HEK293 (cell line): ENCODE results near the gene EFCAB11.

Experiments
- CTCF ChIA-PET: fragments of 350-600 bp; formaldehyde crosslinking; extraction: SDS; loops from one replicate; lab custom pipeline; 2021; ENCODE audit warnings: antibody characterized with exemption; lab: Yijun Ruan, JAX
- POLR2A ChIA-PET: fragments of 300-600 bp; formaldehyde crosslinking; extraction: SDS; loops from one replicate; lab custom pipeline; 2020; ENCODE audit warnings: antibody characterized with exemption, inconsistent platforms; lab: Yijun Ruan, JAX
- H3K27ac ChIP-seq: fragments of 200-500 bp; sonication (Bioruptor generic); 2 replicates; pipeline ENCODE4 v1.5.1; 2014; ENCODE audit warnings: low read depth, low read length, control low read depth, inconsistent platforms; ENCODE audit errors: extremely low read depth
- H3K36me3 ChIP-seq, 2 experiments: fragments of 200-500 bp in 1 of 2; sonication (Bioruptor generic) in 1 of 2; 1 replicate in 1 of 2; 2 replicates in 1 of 2; pipeline ENCODE4 v1.5.1; 2014 to 2017; ENCODE audit warnings: inconsistent platforms in 2 of 2, low read length in 2 of 2; ENCODE audit not compliant: control insufficient read depth in 2 of 2, insufficient read depth in 1 of 2
- H3K4me1 ChIP-seq: fragments of 200-500 bp; sonication (Bioruptor generic); 2 replicates; pipeline ENCODE4 v1.5.1; 2014; ENCODE audit warnings: mild to moderate bottlenecking, low read length, inconsistent platforms; ENCODE audit not compliant: control insufficient read depth, insufficient read depth
- H3K4me3 ChIP-seq: 2 replicates; pipeline ENCODE4 v1.5.1; 2011; ENCODE audit warnings: low read depth, mild to moderate bottlenecking, control low read depth, low read length, moderate library complexity
- H3K9me3 ChIP-seq: fragments of 200-500 bp; sonication (Bioruptor generic); 2 replicates; pipeline ENCODE4 v1.5.1; 2014; ENCODE audit warnings: low read depth, low read length, inconsistent platforms; ENCODE audit not compliant: control insufficient read depth, insufficient read depth
- BCL11B ChIP-seq: fragments of 450-650 bp; formaldehyde crosslinking; IDR thresholded peaks from 2 replicates; pipeline ENCODE4 v1.5.1; 2016; ENCODE audit warnings: low read depth, missing biosample characterization, missing genetic modification characterization
- HOXC10 ChIP-seq: sonication (generic); formaldehyde crosslinking; IDR thresholded peaks from 2 replicates; pipeline ENCODE4 v1.8.1; 2023; ENCODE audit warnings: mild to moderate bottlenecking, missing genetic modification reagents
- HOXD13 ChIP-seq: sonication (generic); formaldehyde crosslinking; IDR thresholded peaks from 2 replicates; pipeline ENCODE4 v1.8.0; 2022; ENCODE audit warnings: missing genetic modification reagents, borderline replicate concordance
- PRDM1 ChIP-seq: fragments of 450-650 bp; formaldehyde crosslinking; IDR thresholded peaks from 2 replicates; pipeline ENCODE4; 2016; ENCODE audit warnings: missing biosample characterization, missing genetic modification characterization
- REPIN1 ChIP-seq: fragments of 450-650 bp; formaldehyde crosslinking; IDR thresholded peaks from 2 replicates; pipeline ENCODE4 v1.5.1; 2017; ENCODE audit warnings: missing biosample characterization, missing genetic modification characterization, low read depth
- REST ChIP-seq: fragments of 450-650 bp; formaldehyde crosslinking; IDR thresholded peaks from 2 replicates; pipeline ENCODE4 v1.5.1; 2016; ENCODE audit warnings: missing biosample characterization, missing genetic modification characterization
- SALL2 ChIP-seq: fragments of 450-650 bp; formaldehyde crosslinking; IDR thresholded peaks from 2 replicates; pipeline ENCODE4 v1.5.0; 2017; ENCODE audit warnings: missing biosample characterization, mild to moderate bottlenecking, missing genetic modification characterization, borderline replicate concordance
- SCRT2 ChIP-seq: fragments of 450-650 bp; formaldehyde crosslinking; IDR thresholded peaks from 2 replicates; pipeline ENCODE4 v1.5.1; 2016; ENCODE audit warnings: missing biosample characterization, missing genetic modification characterization
- TRIM28 ChIP-seq: IDR thresholded peaks from 2 replicates; pipeline ENCODE4 v1.6.1; 2011; ENCODE audit warnings: low read length, control low read depth, borderline replicate concordance
- ZBTB7A ChIP-seq: fragments of 450-650 bp; formaldehyde crosslinking; IDR thresholded peaks from 2 replicates; pipeline ENCODE4 v1.5.1; 2016; ENCODE audit warnings: low read depth, missing biosample characterization, missing genetic modification characterization
- ZEB2 ChIP-seq: fragments of 450-650 bp; formaldehyde crosslinking; IDR thresholded peaks from 2 replicates; pipeline ENCODE4 v1.5.1; 2016; ENCODE audit warnings: missing biosample characterization, missing genetic modification characterization
- ZNF121 ChIP-seq: fragments of 450-650 bp; formaldehyde crosslinking; IDR thresholded peaks from 2 replicates; pipeline ENCODE4 v1.5.1; 2016; ENCODE audit warnings: missing biosample characterization, missing genetic modification characterization
- ZNF138 ChIP-seq: fragments of 450-650 bp; formaldehyde crosslinking; IDR thresholded peaks from 2 replicates; pipeline ENCODE4 v1.5.1; 2016; ENCODE audit warnings: missing biosample characterization, missing genetic modification characterization, borderline replicate concordance
- ZNF214 ChIP-seq: fragments of 450-650 bp; formaldehyde crosslinking; IDR thresholded peaks from 2 replicates; pipeline ENCODE4 v1.5.1; 2017; ENCODE audit warnings: missing biosample characterization, mild to moderate bottlenecking, missing genetic modification characterization, borderline replicate concordance
- ZNF302 ChIP-seq: fragments of 450-650 bp; formaldehyde crosslinking; IDR thresholded peaks from 2 replicates; pipeline ENCODE4 v1.5.1; 2016; ENCODE audit warnings: missing biosample characterization, missing genetic modification characterization, low read depth
- ZNF311 ChIP-seq: fragments of 450-650 bp; formaldehyde crosslinking; IDR thresholded peaks from 2 replicates; pipeline ENCODE4 v1.5.1; 2017; ENCODE audit warnings: missing biosample characterization, missing genetic modification characterization, borderline replicate concordance
- ZNF600 ChIP-seq: fragments of 450-650 bp; formaldehyde crosslinking; IDR thresholded peaks from 2 replicates; pipeline ENCODE4 v1.5.1; 2016; ENCODE audit warnings: missing biosample characterization, missing genetic modification characterization
- ZNF660 ChIP-seq: fragments of 450-650 bp; IDR thresholded peaks from 2 replicates; pipeline ENCODE4 v1.5.1; 2018; ENCODE audit warnings: missing biosample characterization, mild to moderate bottlenecking, missing genetic modification characterization
- ZSCAN16 ChIP-seq: fragments of 450-650 bp; formaldehyde crosslinking; IDR thresholded peaks from 2 replicates; pipeline ENCODE4 v1.5.1; 2016; ENCODE audit warnings: missing biosample characterization, missing genetic modification characterization
- ZSCAN23 ChIP-seq: fragments of 450-650 bp; formaldehyde crosslinking; IDR thresholded peaks from 2 replicates; pipeline ENCODE4 v1.5.1; 2016; ENCODE audit warnings: missing biosample characterization, missing genetic modification characterization
- ZSCAN4 ChIP-seq: fragments of 450-650 bp; formaldehyde crosslinking; IDR thresholded peaks from 2 replicates; pipeline ENCODE4 v1.5.1; 2017; ENCODE audit warnings: missing biosample characterization, missing genetic modification characterization
- TF ChIP-seq, protein P1 (sequence below): fragments of 450-650 bp; formaldehyde crosslinking; IDR thresholded peaks from 2 replicates; pipeline ENCODE4 v1.5.1; 2017; ENCODE audit warnings: missing biosample characterization, missing genetic modification characterization
- TF ChIP-seq, protein P2 (sequence below): fragments of 450-650 bp; formaldehyde crosslinking; IDR thresholded peaks from 2 replicates; pipeline ENCODE4 v1.5.1; 2016; ENCODE audit warnings: missing biosample characterization, missing genetic modification characterization

EFCAB11 gene

DNA sequence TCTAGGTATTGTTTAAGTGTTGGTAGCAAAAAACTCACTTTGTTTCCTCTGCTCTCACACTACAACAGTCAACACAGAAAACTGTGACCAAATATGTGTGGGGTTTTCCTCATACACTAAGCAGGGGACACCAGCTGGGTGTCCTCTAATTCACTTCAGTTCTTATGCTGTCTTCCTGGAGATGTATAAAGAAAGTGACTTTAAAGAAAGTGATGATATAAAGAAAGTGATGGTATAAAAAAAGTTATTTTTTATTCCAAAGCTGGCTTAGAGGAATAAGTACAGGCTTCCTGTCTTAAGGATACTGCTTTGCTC, 32.6 kb upstream of the EFCAB11 start:
- POLR2A ChIA-PET, result no interaction called here

DNA sequence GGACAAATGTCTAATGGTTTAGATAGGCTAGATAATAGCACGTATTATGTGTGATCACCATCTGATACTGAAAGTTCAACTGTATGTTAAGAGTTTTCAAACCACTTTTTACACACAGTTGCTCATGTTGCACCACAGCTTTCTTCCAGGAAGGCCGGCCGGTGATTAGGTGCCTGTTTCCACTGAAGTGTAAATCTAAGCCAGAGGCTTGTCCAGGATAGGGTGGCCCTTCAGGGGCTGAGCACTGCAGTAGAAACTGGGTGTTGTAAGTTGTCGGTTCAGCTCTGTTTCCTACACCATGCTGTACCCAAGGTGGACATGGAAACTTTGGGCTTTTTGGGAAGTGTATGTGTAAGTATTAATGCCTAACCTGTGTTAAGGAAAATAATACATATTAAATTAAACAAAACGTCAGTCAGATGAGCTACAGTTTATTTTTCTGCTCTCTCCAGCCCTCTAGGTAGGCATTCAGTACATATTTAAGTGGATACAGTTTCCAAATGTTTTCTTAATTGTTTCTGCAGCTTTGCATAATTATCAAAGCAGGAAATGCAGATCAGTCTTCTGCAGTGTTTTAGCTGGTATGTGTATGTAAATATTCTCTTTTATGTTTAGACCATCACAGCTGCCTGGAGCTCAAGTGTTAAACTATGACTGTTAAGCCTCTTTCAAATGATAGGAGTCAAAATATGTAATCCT, 32.1 kb upstream of the EFCAB11 start:
- TF ChIP-seq ZNF311 (tag by site-specific recombination), result no peak
- TF ChIP-seq REST (tag by site-specific recombination), result no peak
- TF ChIP-seq, protein P1, sequence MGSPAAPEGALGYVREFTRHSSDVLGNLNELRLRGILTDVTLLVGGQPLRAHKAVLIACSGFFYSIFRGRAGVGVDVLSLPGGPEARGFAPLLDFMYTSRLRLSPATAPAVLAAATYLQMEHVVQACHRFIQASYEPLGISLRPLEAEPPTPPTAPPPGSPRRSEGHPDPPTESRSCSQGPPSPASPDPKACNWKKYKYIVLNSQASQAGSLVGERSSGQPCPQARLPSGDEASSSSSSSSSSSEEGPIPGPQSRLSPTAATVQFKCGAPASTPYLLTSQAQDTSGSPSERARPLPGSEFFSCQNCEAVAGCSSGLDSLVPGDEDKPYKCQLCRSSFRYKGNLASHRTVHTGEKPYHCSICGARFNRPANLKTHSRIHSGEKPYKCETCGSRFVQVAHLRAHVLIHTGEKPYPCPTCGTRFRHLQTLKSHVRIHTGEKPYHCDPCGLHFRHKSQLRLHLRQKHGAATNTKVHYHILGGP (tag by site-specific recombination), result no peak
- no peak for TF ChIP-seq ZNF138 (tag by site-specific recombination)
- no peak for TF ChIP-seq ZSCAN23 (tag by site-specific recombination)
- no peak for TF ChIP-seq SALL2 (tag by site-specific recombination)
- TF ChIP-seq ZNF302 (tag by site-specific recombination), result no peak
- TF ChIP-seq ZNF660 (tag by site-specific recombination), result no peak
- TF ChIP-seq ZEB2 (tag by site-specific recombination), result no peak
- TF ChIP-seq ZNF600 (tag by site-specific recombination), result no peak
- TF ChIP-seq REPIN1 (tag by site-specific recombination), result no peak
- TF ChIP-seq ZNF121 (tag by site-specific recombination), result no peak
- no peak for TF ChIP-seq HOXC10 (CRISPR knock-in tag)
- Histone ChIP-seq H3K9me3 (no peaks in the 10 kb centered on the region), H3K36me3 (peaks cover 35 to 86% of the 10 kb centered on the region in 2 experiments), H3K4me1 (no peaks in the 10 kb centered on the region), H3K4me3 (no peak overlapping the region), H3K27ac (no peak overlapping the region)
- ChIA-PET POLR2A (no interaction called here), CTCF (interaction anchor here (0.6 to 3.1 kb wide), 3 partner anchors 14 to 711 kb away, joined by 3 to 12 read pairs (median 3); no protein-coding TSS in a partner anchor)

More for the DNA sequence above, 32.6 kb upstream of the EFCAB11 start:
- H3K4me3 ChIP-seq, result no peak overlapping the region
- peaks cover 38 to 83% of the 10 kb centered on the region in 2 experiments for H3K36me3 ChIP-seq
- no peak for TF ChIP-seq ZNF214 (tag by site-specific recombination)
- TF ChIP-seq PRDM1, result 0 out of 2 replicates have a peak, but pooled peaks have one; percentile 44
- H3K27ac ChIP-seq, result no peak overlapping the region
- CTCF ChIA-PET, result interaction anchor here (1.2 to 3.1 kb wide), 2 partner anchors 14 to 48 kb away, joined by 3 to 12 read pairs; no protein-coding TSS in a partner anchor
- H3K9me3 ChIP-seq, result no peaks in the 10 kb centered on the region
- H3K4me1 ChIP-seq, result no peaks in the 10 kb centered on the region

DNA sequence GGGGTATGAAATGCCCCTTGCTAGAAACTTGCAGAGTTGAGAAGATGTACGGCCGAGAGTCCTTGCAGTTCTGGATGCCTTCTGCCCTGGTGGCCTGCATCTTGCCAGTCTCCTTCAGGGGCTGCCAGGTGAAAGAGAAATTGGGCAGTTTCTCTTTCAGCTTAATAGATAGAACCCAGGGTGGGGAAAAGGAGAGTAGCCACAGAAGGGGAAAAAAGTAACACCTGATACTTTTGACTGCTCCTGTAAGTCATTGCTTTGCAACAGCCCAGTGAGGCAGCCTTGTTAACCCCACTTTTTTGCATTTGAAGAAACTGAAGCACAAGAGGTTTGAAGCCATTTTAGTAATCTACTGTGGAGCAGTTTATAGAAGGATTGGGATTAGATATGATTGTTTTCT, 28.8 kb upstream of the EFCAB11 start:
- H3K27ac ChIP-seq, result no peak overlapping the region
- H3K4me1 ChIP-seq, result no peaks in the 10 kb centered on the region
- no peak overlapping the region for H3K4me3 ChIP-seq
- ChIA-PET POLR2A (no interaction called here), CTCF (interaction anchor here (1.5 to 2.0 kb wide), 2 partner anchors 9 to 252 kb away, joined by 3 to 9 read pairs; no protein-coding TSS in a partner anchor)
- no peaks in the 10 kb centered on the region for H3K9me3 ChIP-seq
- H3K36me3 ChIP-seq, result peaks cover 42 to 92% of the 10 kb centered on the region in 2 experiments
- TF ChIP-seq BCL11B (no peak), HOXD13 (CRISPR knock-in tag) (no peak), SCRT2 (tag by site-specific recombination) (no peak), ZSCAN16 (tag by site-specific recombination) (no peak), ZBTB7A (tag by site-specific recombination) (no peak), TRIM28 (no peak), ZSCAN4 (tag by site-specific recombination) (no peak)
- TF ChIP-seq, protein P2, sequence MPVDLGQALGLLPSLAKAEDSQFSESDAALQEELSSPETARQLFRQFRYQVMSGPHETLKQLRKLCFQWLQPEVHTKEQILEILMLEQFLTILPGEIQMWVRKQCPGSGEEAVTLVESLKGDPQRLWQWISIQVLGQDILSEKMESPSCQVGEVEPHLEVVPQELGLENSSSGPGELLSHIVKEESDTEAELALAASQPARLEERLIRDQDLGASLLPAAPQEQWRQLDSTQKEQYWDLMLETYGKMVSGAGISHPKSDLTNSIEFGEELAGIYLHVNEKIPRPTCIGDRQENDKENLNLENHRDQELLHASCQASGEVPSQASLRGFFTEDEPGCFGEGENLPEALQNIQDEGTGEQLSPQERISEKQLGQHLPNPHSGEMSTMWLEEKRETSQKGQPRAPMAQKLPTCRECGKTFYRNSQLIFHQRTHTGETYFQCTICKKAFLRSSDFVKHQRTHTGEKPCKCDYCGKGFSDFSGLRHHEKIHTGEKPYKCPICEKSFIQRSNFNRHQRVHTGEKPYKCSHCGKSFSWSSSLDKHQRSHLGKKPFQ (tag by site-specific recombination), result no peak
